Liver (tissue), 9 donors: ENCODE results near the gene CXXC4. TPM values are rescaled to one million over a fixed set of nuclear protein-coding genes. Genes with fewer than 3 reads are reported as not detected.

Source experiments
- DNase-seq: peaks from one replicate; pipeline ENCODE4 v3.0.0-alpha.2; 2017; ENCODE audit warnings: low spot score
- H3K27ac ChIP-seq, 2 donors: one replicate each; pipeline ENCODE4 v1.7.0; 2013; ENCODE audit warnings: inconsistent platforms in 2 of 2, low read length in 2 of 2, control low read depth in 1 of 2, low read depth in 1 of 2, mild to moderate bottlenecking in 1 of 2
- H3K27me3 ChIP-seq, 4 donors: one replicate each; pipeline versions ENCODE4 v1.6.1 to v1.7.0; 2013; ENCODE audit warnings: low read length in 3 of 4, inconsistent platforms in 1 of 4, mild to moderate bottlenecking in 1 of 4, moderate library complexity in 1 of 4; ENCODE audit not compliant: control insufficient read depth in 4 of 4, insufficient read depth in 4 of 4
- H3K36me3 ChIP-seq, 4 donors: one replicate each; pipeline versions ENCODE4 v1.6.1 to v1.7.0; 2013; ENCODE audit warnings: low read length in 3 of 4, mild to moderate bottlenecking in 3 of 4, low read depth in 1 of 4, moderate library complexity in 1 of 4; ENCODE audit not compliant: control insufficient read depth in 4 of 4, insufficient read depth in 3 of 4
- H3K4me1 ChIP-seq, 4 donors: one replicate each; pipeline versions ENCODE4 v1.6.1 to v1.7.0; 2013; ENCODE audit warnings: low read length in 3 of 4, mild to moderate bottlenecking in 3 of 4, moderate library complexity in 1 of 4; ENCODE audit not compliant: control insufficient read depth in 4 of 4, insufficient read depth in 4 of 4
- H3K4me3 ChIP-seq, 3 donors: one replicate each; pipeline versions ENCODE4 v1.6.1 to v1.7.0; 2013; ENCODE audit warnings: low read length in 3 of 3, control low read depth in 1 of 3, low read depth in 1 of 3, mild to moderate bottlenecking in 1 of 3
- H3K9ac ChIP-seq, 2 donors: one replicate each; pipeline ENCODE4 v1.7.0; 2013; ENCODE audit warnings: low read length in 2 of 2, mild to moderate bottlenecking in 2 of 2, moderate library complexity in 2 of 2, control low read depth in 1 of 2, low read depth in 1 of 2
- H3K9me3 ChIP-seq, 4 donors: one replicate each; pipeline versions ENCODE4 v1.6.1 to v1.7.0; 2013; ENCODE audit warnings: low read length in 3 of 4; ENCODE audit not compliant: control insufficient read depth in 4 of 4
- EGR1 ChIP-seq, 2 donors: IDR thresholded peaks; 2 replicates each; pipeline ENCODE4 v1.6.1; 2016 to 2018; ENCODE audit warnings: antibody characterized with exemption in 2 of 2, low read depth in 2 of 2
- FOXA1 ChIP-seq: IDR thresholded peaks from 2 replicates; pipeline ENCODE4 v1.6.1; 2016; ENCODE audit warnings: antibody characterized with exemption
- FOXA2 ChIP-seq: IDR thresholded peaks from 2 replicates; pipeline ENCODE4 v1.6.1; 2016; ENCODE audit warnings: antibody characterized with exemption
- HNF4A ChIP-seq, 2 donors: conservative IDR thresholded peaks; 2 replicates each; pipeline ENCODE4 v1.6.1; 2016; ENCODE audit warnings: antibody characterized with exemption in 2 of 2, mild to moderate bottlenecking in 2 of 2
- HNF4G ChIP-seq: IDR thresholded peaks from 2 replicates; pipeline ENCODE4 v1.6.1; 2016; ENCODE audit warnings: antibody characterized with exemption
- JUND ChIP-seq, 2 donors: IDR thresholded peaks; 2 replicates each; pipeline ENCODE4 v1.6.1; 2016; ENCODE audit warnings: antibody characterized with exemption in 2 of 2
- NR2F2 ChIP-seq: IDR thresholded peaks from 2 replicates; pipeline ENCODE4 v1.6.1; 2016; ENCODE audit warnings: antibody characterized with exemption
- RAD21 ChIP-seq, 2 donors: IDR thresholded peaks; 2 replicates each; pipeline ENCODE4 v1.6.1; 2016; ENCODE audit warnings: antibody characterized with exemption in 2 of 2, mild to moderate bottlenecking in 2 of 2
- REST ChIP-seq: IDR thresholded peaks from 2 replicates; pipeline ENCODE4 v1.6.1; 2016; ENCODE audit warnings: antibody characterized with exemption, mild to moderate bottlenecking
- RXRA ChIP-seq, 2 donors: IDR thresholded peaks; 2 replicates each; pipeline ENCODE4 v1.6.1; 2017 to 2018; ENCODE audit warnings: antibody characterized with exemption in 2 of 2, mild to moderate bottlenecking in 1 of 2
- SP1 ChIP-seq: IDR thresholded peaks from 2 replicates; pipeline ENCODE4 v1.6.1; 2018; ENCODE audit warnings: antibody characterized with exemption, mild to moderate bottlenecking
- TAF1 ChIP-seq: conservative IDR thresholded peaks from 2 replicates; pipeline ENCODE4 v1.6.1; 2016; ENCODE audit warnings: antibody characterized with exemption, mild to moderate bottlenecking
- ZBTB33 ChIP-seq: IDR thresholded peaks from 2 replicates; pipeline ENCODE4 v1.6.1; 2016; ENCODE audit warnings: antibody characterized with exemption
- WGBS: extraction: QIAGEN DNeasy Blood & Tissue Kit; methylation state at CpG from one replicate; pipeline ENCODE4 v1.1.7; 2013; 5-methylcytosine and 5-hydroxymethylcytosine counted together
- polyA plus RNA-seq, 2 donors: library from polyadenylated mRNA; stranded (reverse) in 1 of 2; unstranded in 1 of 2; fragments of 200-250 nt in 1 of 2; fragments of >200 nt in 1 of 2; fragmentation: Nextera tagmentation in 1 of 2; extraction: Ambion mirVana in 1 of 2; gene quantifications; one replicate each; pipeline versions ENCODE4 v1.2.1 to v1.2.3, GENCODE V29; 2013 to 2015
- total RNA-seq, 2 donors: library from RNA; depleted of rRNA; stranded (reverse); fragments of >200 nt; gene quantifications; one replicate each; pipeline ENCODE4 v1.2.3, GENCODE V29; 2014
- TF ChIP-seq, protein P1 (sequence below): IDR thresholded peaks from 2 replicates; pipeline ENCODE4 v1.6.1; 2016; ENCODE audit warnings: antibody characterized with exemption
- TF ChIP-seq, protein P2 (sequence below): fragments of 150-350 bp; IDR thresholded peaks from 2 replicates; pipeline ENCODE4 v1.5.1; 2017; ENCODE audit warnings: improper control_type of control experiment, low read depth, low read length; ENCODE audit not compliant: missing input control
- TF ChIP-seq, protein P3 (sequence below): IDR thresholded peaks from 2 replicates; pipeline ENCODE4 v1.6.1; 2016; ENCODE audit warnings: antibody characterized with exemption
- donor health status: healthy.
- donor health status: healthy.
- donor health status: healthy.
- donor health status: healthy.
- donor health status: healthy.

CXXC4 gene
- total and polyA plus RNA-seq, 4 donors = 0.17 to 1.2 (median 1.00) TPM

DNA sequence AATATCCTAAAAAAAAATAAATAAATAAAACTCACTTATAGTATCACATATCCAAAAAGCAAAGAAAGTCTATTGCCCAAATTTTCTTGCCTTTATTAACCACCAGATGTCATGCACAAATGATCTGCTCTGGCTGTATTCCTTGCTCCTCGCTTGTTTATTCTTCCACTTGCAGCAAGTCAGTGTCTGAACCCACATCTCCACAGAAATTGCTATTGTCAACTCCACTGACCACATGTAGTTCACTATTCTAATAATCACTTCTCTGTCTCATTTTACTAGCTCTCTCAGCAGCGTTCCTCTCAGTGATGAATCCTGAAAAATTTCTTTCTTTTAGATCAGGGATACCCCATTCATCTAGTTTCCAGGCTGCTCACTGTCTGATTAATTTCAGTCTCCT lies 29.3 kb upstream of the CXXC4 start:
- Histone ChIP-seq H3K27ac (no peak overlapping the region), H3K4me1 (no peaks in the 10 kb centered on the region), H3K27me3 (no peaks in the 10 kb centered on the region), H3K36me3 (no peaks in the 10 kb centered on the region), H3K4me3 (no peak overlapping the region), H3K9ac (no peak overlapping the region), H3K9me3 (no peaks in the 10 kb centered on the region)
- no peak for TF ChIP-seq HNF4A (conservative IDR thresholded peaks at IDR 0.05)
- no peak for TF ChIP-seq TAF1
- no peak for TF ChIP-seq FOXA2
- TF ChIP-seq HNF4G = no peak
- TF ChIP-seq, protein P1, sequence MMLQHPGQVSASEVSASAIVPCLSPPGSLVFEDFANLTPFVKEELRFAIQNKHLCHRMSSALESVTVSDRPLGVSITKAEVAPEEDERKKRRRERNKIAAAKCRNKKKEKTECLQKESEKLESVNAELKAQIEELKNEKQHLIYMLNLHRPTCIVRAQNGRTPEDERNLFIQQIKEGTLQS = no peak
- TF ChIP-seq, protein P2, sequence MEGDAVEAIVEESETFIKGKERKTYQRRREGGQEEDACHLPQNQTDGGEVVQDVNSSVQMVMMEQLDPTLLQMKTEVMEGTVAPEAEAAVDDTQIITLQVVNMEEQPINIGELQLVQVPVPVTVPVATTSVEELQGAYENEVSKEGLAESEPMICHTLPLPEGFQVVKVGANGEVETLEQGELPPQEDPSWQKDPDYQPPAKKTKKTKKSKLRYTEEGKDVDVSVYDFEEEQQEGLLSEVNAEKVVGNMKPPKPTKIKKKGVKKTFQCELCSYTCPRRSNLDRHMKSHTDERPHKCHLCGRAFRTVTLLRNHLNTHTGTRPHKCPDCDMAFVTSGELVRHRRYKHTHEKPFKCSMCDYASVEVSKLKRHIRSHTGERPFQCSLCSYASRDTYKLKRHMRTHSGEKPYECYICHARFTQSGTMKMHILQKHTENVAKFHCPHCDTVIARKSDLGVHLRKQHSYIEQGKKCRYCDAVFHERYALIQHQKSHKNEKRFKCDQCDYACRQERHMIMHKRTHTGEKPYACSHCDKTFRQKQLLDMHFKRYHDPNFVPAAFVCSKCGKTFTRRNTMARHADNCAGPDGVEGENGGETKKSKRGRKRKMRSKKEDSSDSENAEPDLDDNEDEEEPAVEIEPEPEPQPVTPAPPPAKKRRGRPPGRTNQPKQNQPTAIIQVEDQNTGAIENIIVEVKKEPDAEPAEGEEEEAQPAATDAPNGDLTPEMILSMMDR = no peak
- TF ChIP-seq FOXA1 = no peak
- TF ChIP-seq EGR1 (IDR thresholded peaks at IDR 0.05; ENCODE audit: low read depth in 2 of 2) = no peak
- no peak for TF ChIP-seq RXRA (IDR thresholded peaks at IDR 0.05)
- no peak for TF ChIP-seq SP1
- TF ChIP-seq REST = no peak
- TF ChIP-seq ZBTB33 = no peak
- TF ChIP-seq, protein P3, sequence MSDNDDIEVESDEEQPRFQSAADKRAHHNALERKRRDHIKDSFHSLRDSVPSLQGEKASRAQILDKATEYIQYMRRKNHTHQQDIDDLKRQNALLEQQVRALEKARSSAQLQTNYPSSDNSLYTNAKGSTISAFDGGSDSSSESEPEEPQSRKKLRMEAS = no peak
- TF ChIP-seq RAD21 (IDR thresholded peaks at IDR 0.05) = no peak
- DNase-seq = no peak
- 65% methylated on average over 2 of the region's 2 CpGs for WGBS

- Histone ChIP-seq H3K27ac (no peak overlapping the region), H3K4me3 (no peak overlapping the region), H3K9me3 (no peaks in the 10 kb centered on the region), H3K4me1 (no peaks in the 10 kb centered on the region), H3K36me3 (no peaks in the 10 kb centered on the region), H3K9ac (no peak overlapping the region), H3K27me3 (no peaks in the 10 kb centered on the region)
- DNase-seq = no peak
- no peak for TF ChIP-seq ZBTB33
- TF ChIP-seq, protein P1 = no peak
- no peak for TF ChIP-seq HNF4G
- no peak for TF ChIP-seq JUND (IDR thresholded peaks at IDR 0.05)
- no peak for TF ChIP-seq SP1
- no peak for TF ChIP-seq HNF4A (conservative IDR thresholded peaks at IDR 0.05)
- TF ChIP-seq RXRA (IDR thresholded peaks at IDR 0.05) = no peak
- TF ChIP-seq, protein P2 = no peak
- no peak for TF ChIP-seq RAD21 (IDR thresholded peaks at IDR 0.05)
- TF ChIP-seq NR2F2 = no peak
These were observed 24.9 kb upstream of the CXXC4 start for GRCh38 chr4:104519588-104519987.
